ENCODE results near the gene ADM. TPM values are rescaled to one million over a fixed set of nuclear protein-coding genes. Genes with fewer than 3 reads are reported as not detected.
"Not testable (repeated sequence)": the region's sequence is repeated elsewhere in the genome, so short reads cannot be mapped to it uniquely, and the experiment has no call there.

ADM gene, protein sequence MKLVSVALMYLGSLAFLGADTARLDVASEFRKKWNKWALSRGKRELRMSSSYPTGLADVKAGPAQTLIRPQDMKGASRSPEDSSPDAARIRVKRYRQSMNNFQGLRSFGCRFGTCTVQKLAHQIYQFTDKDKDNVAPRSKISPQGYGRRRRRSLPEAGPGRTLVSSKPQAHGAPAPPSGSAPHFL
- total RNA-seq: 308 and 569 TPM in 2 replicates

DNA sequence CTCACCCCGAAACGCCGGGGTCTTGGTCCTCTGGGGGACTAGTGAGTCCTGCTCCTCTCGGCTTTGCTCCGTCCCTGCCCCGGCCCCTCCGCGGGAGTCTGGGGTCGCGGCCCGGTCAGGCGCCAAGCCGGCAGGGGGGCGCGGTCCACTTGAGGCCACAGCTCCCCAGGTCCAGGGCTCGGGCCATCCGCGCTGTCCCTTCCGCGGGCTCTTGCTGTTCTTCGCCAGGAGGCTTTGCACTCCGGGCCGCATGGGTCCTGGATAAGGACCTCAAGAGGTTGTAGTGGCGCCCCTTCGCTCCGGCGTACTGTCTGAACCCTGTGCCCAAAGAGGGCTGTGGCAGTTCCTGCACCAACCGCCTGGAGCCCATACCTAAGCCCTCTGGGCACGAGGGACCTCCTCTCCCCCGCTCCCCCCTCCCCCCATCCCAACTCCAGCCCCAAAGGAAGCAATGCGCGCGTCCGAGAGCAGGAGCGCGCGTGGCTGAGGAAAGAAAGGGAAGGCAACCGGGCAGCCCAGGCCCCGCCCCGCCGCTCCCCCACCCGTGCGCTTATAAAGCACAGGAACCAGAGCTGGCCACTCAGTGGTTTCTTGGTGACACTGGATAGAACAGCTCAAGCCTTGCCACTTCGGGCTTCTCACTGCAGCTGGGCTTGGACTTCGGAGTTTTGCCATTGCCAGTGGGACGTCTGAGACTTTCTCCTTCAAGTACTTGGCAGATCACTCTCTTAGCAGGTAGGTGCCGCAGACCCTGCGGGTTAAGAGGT, at the start of gene ADM:
ADM (plus strand) TSS at position 579 of the 767 bp plus-strand sequence. CDS start 628 bp downstream, outside the sequence.
- peak; percentile 96 for DNase-seq

DNA sequence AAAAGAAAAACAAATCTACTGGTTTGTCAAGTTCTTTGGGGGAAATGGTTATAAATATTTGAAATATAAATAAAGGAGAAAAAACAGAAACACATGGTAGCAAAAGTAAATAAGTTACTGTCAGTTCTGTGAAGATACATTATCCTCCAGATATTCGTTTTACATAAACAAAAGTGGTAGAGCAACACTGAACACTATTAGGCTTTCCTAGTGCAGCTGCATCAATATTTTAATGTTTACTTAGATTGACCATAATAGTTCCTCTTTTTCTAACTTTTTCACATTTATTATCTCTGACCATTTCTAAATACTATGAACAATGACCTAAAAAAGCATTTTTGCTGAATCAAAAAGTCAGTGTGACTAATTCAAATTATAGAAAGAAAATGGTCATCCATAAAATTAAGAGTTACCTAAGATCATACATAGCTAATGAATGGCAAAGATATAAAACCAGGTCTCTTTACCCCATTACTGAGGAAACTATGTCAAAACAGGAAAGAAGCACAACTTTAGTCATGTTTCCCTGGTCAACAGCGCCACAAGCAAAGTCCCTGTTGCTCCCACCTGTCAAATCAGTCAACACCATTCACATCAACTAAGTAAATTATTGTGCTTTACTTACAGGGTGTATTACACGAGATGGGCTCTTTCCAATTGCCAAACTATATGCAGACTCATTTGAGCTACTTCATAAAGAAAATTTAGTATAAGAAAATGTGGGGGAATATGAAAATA, 49.3 kb upstream of the ADM start:
- DNase-seq: peak; percentile 51

DNA sequence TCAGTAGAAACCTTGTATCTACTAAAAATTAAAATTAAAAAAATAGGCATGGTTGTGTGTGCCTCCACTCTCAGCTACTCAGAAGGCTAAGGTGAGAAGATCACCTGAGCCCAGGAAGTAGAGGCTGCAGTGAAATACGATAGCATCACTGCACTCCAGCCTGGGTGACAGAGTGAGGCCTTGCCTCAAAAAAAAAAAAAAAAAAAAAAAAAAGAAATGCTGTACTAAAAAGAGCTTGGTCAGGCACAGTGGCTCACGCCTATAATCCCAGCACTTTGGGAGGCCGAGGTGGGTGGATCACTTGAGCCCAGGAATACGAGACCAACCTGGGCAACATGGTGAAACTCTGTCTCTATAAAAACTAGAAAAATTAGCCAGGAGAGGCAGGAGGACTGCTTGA, 47.4 kb upstream of the ADM start:
- DNase-seq: no peak

DNA sequence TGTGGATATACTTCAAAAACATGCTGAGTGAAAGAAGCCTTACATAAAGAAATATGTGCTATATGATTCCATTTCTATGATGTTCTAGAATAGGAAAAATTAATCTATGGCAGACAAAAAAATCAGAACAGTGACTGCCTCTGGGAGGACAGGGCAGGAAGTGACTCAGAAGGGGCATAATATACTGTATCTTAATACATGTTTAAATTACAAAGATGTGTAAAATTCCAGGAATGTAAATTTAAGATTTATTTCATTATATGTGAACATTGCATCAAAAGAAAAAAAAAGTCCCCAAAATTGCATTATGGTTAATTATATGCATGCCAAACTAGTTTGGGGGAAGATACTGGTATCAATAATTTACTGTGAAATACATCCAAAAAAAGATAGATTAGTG, 43.1 kb upstream of the ADM start:
- DNase-seq: peak; percentile 22

DNA sequence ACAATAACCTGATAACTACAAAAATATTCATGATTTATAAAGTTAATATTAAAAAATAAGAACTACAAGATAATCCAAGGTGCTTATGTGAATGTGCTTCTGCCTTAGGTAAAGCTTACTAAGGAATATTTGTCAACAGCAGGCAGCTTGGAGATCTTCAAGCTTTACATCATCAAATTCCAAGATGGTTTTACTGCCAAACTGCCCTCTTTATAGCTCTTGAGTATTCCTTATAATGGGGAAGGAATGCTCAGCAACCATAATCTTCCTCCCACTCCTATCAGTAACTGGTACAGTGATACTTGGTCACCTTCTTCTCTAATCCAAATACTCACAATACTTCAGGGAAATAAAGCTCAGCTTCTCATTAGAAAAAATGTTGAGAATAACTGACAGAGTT, 40.9 kb upstream of the ADM start:
- no peak for DNase-seq

DNA sequence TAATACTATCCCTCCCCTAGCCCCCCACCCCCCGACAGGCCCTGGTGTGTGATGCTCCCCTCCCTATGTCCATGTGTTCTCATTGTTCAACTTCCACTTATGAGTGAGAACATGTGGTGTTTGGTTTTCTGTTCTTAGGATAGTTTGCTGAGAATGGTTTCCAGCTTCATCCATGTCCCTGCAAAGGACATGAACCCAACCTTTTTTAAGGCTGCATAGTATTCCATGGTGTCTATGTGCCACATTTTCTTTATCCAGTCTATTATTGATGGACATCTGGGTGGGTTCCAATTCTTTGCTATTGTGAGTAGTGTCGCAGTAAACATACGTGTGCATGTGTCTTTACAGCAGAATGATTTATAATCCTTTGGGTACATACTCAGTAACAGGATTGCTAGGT, 40.2 kb upstream of the ADM start:
- DNase-seq: not testable (repeated sequence)

DNA sequence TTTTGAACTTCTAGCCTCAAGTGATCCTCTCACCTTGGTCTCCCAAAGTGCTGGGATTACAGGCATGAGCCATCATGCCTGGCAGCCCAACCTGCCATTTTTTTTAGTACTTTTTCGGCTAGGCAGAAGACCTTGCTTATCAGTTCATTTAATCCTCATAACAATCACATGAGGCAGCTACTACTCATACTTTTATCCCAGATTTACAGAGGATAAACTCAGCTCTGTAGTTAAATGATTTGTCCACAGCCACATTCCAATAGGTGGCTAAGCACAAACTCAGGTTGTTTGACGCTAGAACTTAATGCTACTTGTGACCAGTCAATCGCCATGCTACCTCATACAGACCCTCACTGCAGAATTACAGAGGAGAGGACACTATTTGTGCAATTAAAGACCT, 38.9 kb upstream of the ADM start:
- DNase-seq: no peak

DNA sequence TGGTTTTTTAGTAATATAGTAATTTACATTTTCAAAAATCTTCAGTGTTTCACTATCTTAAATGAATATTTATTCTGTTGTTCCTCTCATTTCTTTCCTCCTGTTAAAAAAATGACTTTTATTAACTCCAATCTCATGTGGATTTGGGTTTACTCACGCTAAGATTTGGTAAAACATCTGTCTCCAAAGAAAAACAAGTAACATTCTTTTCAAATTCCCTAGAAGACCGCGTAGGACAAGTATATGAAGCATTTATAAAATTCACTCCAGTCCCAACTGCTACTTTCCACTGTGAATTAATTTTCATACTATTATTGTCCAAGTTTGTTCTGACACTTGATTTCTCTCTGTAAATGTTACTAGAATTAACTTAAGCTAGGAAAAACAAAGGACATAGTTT, 37.1 kb upstream of the ADM start:
- DNase-seq: no peak

DNA sequence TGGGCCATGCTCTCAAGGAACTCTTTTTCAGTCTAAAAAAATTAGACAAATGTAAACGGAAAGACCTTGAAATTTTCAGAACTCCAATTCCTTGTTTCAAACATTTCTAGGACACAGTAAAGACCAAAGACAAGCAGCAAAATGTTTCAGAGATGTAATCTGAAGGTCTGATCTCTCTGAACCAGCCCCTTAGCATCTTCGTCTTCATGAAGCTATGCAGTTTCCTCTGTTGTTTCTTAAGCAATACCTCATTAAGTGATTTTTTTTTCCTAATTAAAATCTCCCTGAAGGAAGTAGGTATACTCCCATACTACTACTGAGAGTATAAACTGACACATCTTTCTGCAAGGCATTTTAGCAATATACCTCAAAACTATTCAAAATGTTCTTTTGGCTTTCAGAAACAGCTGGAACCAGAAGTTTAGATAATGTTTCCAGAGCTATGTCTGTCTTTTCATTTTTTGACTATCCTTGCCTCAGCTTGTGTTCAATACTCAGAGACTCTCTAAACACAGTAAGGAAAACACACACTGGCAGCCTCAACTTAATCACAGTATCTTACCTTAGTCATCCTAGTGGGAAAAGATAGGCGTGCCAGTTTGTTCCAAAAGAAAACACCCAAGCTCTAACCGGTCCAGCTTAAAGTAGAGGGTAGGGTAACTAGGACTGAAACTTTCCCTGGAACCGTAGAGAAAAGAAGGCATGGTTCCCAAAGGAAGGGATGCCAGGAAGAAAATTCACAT, 36.0 kb upstream of the ADM start:
- no peak for DNase-seq

DNA sequence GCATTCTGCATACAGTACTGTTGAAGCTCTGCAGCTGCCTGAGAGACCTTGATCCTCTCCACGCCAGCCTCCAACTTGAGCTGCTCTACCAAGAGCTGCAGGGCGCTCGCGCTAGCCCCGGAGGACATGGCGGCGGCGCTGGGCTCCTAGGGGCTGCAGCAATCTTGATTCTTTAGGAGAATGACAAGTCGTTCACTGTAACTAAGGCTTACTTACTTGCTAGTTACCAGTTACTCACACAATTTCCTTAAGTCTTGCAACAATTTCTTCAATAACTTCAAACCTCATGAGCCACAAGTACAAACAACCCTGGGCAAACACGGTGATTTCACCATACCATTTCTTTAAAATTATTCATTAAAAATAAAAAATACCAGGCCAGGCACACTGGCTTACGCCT, 32.7 kb upstream of the ADM start:
- no peak for DNase-seq

DNA sequence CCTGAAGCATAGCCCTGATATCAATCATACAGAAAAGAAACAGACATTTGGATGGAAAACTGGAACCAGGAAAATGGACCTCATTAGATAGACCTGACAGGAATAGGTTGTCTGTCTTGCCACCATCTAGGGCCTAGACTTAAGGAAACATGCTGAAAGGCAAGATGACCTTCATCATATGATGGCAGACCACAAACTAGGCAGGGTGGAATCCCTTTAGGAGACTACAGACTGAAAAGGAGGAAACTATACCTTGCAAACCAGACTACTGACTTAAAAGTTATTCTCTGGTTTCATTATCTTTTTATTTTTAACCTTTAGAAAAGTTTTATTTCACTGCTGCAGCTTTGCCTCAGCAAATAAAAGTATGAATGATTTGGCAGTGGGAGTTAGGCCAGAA, 31.1 kb upstream of the ADM start:
- DNase-seq: no peak

DNA sequence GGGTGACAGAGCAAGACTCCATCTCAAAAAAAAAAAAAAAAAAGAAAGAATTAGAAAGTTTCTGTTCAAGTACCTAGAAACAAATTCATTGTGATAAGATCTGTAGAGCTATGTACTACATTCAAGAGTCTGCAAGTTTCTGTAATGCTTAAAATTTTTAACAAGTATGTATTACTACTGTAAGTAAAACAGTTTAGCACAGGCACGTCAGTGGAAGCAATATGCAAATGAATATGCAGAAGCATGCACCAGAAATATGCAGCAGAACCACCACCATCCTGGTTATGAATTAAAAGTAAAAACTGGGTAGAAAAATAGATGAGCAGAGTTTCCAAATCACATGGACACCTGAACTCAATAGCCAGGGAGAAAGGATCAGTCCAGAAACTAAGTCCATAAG, 30.1 kb upstream of the ADM start:
- DNase-seq: no peak

DNA sequence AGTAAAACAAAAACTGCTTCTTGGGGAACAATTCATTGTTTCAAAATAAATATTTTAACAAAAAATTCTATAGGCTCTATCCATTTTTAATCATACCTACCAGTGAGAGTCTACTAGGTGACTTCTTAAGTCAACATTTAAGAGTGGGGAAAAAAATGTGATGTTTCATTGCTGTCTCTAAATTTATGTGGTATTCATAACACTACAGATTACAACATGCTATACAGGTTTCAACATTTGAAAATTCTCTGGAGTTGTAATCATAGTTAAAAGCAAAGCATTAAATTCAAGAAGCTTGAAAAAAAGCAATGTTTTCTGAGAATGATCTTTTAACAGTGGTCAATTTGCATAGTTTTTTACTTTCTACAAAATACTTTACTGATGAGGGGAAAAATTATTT, 29.2 kb upstream of the ADM start:
- no peak for DNase-seq

DNA sequence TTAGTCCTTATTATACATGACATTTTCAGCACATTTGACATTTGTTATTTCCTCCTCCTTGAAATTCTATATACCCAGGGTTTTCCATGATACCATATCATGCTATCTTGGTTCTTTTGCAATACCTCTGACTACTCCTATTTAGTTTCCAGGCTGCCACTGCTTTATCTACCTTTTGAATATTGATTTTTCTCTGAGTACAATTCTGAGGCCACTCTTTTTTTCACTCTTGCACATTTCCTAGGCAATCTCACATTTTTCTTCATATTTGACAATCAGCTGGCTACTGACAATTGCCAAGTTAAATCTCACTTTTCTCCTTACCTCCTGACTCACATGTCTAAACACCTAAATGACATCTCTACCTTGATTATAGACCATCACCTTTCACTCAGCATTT, 22.8 kb upstream of the ADM start:
- no peak for DNase-seq

DNA sequence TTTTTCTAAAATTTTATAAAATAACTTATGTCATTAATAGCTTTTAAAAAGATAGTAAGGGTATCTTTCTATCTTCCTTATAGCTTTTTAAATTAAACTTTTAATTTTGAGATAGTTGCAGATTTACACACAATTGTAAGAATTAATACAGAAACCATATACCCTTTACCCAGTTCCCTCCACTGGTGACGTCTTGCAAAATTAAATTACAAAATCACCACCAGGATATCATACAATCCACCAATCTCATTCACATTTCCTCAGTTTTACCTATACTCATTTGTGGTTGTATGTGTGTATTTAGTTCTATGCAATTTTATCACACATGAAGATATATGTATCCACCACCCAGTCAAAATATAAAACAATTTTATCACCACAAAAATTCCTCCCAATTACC, 20.9 kb upstream of the ADM start:
- DNase-seq: no peak

DNA sequence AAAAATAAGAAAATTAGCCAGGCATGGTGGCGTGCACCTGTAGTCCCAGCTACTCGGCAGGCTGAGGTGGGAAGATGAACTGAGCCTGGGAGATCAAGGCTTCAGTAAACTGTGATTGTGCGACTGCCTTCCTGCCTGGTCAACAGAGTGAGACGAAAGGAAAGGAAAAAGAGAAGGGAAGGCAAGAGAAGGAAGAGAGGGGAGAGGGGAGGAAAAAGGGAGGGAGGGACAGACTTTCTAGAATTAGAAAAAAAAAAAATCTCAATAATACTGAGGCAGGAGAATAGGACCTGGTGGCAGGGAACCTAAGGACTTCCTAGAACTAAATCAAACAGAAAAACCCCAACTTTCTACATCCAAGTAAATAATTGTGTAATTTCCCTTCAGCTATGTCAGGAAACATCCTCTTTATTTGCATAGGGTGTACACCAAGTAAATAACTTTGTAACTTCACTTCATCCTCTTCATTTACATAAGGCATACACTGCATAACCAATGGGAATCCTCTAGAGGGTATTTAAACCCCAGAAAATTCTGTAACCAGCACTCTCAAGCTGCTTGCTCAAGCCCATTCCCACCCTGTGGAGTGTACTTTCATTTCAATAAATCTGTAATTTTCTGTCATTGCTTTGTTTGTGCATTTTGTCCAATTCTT, 19.6 kb upstream of the ADM start:
- no peak for DNase-seq

DNA sequence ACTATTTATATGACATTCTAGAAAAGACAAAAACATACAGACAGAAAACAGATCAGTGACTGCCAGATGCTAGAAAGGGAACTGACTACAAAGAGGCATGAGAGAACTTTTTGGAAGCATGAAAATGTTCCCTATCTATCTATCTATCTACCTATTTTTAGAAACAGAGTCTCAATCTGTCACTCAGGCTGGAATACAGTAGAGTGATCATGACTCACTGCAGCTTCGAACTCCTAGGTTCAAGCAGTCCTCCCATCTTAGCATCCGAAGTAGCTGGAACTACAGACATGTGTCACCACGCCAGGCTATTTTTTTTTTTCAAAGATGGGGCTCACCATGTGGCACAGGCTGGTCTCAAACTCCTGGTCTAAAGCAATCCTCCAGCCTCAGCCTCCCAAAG, 17.7 kb upstream of the ADM start:
- no peak for DNase-seq

DNA sequence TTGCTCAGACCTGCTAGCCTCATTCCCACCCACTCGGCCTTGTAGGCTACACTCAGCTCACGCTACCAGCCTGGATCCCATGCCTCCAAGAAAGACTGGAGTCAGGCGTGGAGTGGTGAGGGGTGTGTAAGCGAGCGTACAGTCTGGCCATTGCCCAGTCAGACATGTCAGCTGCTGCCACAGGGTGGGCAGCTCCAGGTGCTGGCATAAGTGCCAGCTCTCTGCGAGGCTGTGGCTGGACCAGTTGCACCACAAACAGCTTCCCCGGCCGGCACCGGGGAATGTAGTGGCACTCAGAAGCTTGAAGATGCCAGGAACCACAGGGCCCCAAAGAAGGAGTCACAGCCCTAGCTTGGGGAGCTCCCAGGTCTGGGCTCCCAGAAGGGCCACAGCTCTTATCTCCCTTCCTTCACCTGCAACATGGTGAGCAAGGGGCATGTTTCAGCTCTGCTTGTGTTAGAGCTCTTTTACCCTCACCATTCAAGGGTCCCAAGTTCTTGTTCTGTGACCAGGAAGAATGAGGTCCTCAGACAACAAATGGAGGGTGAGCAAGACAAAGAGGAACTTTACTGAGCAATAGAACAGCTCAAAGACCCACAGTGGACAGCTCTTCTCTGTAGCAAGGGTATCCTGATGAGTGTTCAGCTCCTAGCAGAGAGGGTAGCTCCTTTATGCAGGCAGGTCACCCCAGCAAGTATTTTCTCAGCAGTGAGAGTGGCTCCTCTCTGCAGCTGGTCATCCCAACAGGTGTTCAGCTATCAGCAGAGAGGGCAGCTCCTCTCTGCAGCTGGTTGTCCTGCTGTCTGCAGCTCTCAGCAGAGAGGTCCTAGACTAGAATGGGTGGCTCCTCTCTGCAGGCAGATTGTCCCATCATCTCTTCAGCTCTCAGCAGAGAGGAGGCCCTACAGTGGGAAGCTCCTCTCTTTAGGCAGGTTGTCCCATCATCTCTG, 16.8 kb upstream of the ADM start:
- no peak for DNase-seq

DNA sequence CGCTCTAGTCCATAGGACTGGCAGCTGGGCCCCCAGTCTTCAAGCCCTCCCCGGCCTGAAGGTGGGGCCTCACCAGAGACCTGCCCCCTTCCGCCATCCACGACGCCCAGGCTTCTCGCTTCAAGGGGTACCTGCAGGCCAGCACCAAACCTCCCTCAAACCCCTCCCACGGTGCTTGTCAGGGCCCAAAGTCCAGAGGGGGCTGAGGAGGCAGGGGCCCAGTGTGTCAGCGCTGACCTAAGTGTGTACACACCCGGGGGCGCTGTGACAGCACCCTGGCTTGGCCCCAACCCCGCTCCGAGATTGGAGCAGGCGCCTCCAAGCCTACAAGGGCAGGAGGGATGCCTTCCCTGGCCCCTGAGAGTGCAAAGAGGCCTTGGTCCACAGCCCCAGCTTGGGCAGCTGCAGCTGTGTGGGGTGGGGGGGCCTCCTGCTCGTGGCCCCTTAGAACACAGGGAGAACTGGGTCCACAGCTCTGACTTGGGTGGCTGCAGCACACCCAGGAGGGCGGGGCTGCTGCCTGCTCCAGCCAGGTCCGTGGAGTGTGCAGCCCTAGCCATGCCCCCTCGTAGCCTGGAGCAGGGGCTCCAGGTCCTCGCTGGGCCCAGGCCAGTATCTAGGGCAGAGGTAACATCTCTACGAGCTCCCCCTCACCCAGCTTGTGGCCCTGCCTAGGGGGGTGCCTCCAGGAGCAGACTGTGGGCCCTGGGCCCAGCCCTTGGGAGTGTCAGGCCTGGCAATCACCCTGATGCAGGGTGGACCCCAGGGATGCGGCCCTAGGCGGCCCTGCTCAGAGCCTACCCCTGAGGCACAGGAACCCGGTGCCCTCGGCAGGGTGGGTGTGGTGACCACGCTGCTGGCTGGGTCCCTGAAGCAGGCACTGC, 15.8 kb upstream of the ADM start:
- DNase-seq: no peak

DNA sequence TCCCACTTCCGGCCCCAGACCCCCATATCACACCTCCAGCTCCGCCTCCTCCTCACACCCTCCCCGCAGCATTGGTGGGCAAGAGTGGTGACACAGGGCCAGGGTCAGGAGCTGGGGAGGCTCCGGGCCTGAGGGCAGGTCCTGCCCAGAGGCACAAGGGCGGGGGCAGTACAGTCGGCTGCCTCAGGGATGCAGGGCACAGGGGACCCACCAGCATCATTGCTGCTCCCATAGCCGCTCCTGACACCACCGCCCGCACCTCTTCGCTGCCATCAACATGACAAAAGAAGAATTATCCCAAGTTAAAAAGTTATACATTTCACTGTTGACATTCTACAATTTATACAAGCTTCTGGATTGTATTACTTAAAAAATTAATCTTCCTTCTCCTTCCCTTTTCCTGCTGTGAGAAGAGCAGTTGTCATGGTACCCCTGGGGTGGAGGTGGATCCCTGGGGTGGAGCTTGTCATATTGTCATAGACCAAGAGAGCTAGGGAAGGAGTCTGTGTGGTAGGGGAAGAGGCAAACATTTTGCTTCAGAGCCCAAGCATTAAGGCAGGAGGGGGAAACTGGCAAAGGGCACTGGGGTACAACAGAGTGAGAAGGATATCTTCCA, 15.0 kb upstream of the ADM start:
- DNase-seq: no peak
